Nasal cavity respiratory epithelium epithelial cell of viscerocranial mucosa (primary cell): ENCODE data around the gene CHPT1. TPM values are rescaled to one million over a fixed set of nuclear protein-coding genes. Genes with fewer than 3 reads are reported as not detected.

Experiments used
- total RNA-seq: library from RNA; depleted of rRNA; stranded (reverse); fragments of >200 nt; gene quantifications from 2 replicates; pipeline ENCODE4 v1.2.3, GENCODE V29; 2014

CHPT1 gene
- 3.4 and 10.3 TPM in 2 replicates for total RNA-seq

DNA sequence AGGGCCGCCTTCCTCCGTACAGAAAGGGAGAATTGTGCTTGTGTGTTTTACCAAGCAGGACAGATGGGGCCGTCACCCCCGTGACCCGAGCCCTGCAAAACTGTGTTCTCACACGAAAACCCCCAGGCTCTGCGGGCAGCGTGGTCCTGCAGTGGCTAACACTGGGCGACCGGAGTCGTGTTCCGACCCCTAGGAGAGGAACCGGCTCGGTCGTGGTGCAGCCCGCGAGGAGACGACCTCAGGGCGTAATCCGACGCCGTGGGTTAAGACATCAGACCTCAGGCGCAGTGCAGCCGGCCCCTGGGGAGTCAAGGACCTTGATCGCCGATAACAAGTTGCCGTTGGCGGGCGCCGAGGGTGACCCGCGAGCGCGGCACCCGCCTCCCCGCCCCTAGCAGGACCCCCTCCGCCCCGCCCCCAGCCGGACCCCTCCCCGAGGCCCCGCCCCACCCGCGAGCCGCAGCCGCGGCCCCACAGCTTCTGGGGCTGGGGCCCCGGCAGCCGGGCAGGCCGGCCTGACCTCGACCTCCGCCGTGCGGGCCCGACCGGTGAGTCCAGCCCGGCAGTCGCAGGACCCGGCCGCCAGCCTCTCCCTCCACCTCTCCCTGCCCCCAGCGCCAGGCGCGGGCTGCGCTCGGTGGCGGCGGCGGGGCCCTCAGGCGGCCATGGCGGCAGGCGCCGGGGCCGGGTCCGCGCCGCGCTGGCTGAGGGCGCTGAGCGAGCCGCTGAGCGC is at the start of gene CHPT1:
TSS of gene CHPT1 (plus strand) at position 444 of the 733 bp plus-strand sequence. CDS start at position 666, 222 bp downstream.

DNA sequence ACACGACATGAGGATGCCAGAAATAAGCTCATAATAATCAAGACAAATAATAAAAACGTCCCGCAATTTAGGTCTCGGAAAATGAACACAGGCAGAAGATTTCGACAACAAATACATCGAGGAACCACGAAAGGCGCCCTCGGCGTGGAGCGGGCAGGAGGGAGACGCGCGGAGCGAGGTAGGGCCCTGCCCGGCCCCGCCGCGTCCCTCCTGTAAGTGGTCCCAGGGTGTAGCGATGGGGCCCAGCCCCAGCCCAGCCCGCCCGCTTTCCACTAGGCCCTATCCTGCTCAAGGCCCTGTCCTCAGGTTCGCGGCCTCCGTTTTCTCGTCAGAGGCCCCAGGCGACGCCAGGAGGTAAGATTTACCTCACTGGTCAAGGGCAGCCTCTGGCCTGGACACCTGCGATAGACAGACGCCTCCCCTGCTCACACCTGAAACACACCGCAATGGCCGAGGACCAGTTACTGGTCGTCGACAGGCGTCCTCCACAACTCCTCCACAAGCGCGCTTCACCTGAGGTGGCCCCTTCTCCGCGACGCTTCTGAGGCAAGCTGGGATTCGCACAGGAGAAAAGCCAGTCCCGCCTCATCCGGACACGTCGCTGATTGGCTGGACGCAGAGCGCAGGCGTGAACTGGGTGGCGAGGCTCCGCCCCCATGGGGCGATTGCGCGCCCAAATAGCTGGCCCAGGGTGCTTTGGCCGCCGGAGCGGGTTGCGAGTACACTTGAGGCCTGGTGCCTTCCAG is 41.7 kb downstream of the CHPT1 start, which contains the start of gene SYCP3:
TSS of gene SYCP3 (minus strand) at position 543 of the 746 bp plus-strand sequence. CDS start 1,527 bp downstream, outside the sequence.

Other genes with a start within 250 kb of the CHPT1 start
- not detected in 2 replicates for gene SPIC, start 222.3 kb upstream of the CHPT1 start, total RNA-seq
- not detected in 2 replicates for gene MYBPC1, start 102.7 kb upstream of the CHPT1 start, total RNA-seq
- gene SYCP3, start 41.8 kb downstream of the CHPT1 start, total RNA-seq: under 0.01 and 0.36 TPM in 2 replicates
- 22.2 and 41.9 TPM in 2 replicates for gene GNPTAB, start 133.3 kb downstream of the CHPT1 start, total RNA-seq
- 6.5 and 20.0 TPM in 2 replicates for gene DRAM1, start 179.9 kb downstream of the CHPT1 start, total RNA-seq